Sigmoid colon (tissue), 7 donors: ENCODE data around the gene CFAP20DC. TPM values are rescaled to one million over a fixed set of nuclear protein-coding genes. Genes with fewer than 3 reads are reported as not detected.

Experiments used
- DNase-seq: peaks from one replicate; pipeline ENCODE4 v3.0.0-alpha.2; 2019
- H3K27ac ChIP-seq, 4 donors: fragments of 200-600 bp; sonication (generic); one replicate each; pipeline ENCODE4 v1.5.1; 2016 to 2019; ENCODE audit warnings: mild to moderate bottlenecking in 1 of 4
- H3K27me3 ChIP-seq, 3 donors: fragments of 200-600 bp; sonication (generic); one replicate each; pipeline ENCODE4 v1.5.1; 2019; ENCODE audit warnings: mild to moderate bottlenecking in 1 of 3
- H3K36me3 ChIP-seq, 4 donors: fragments of 200-600 bp; sonication (generic); one replicate each; pipeline ENCODE4 v1.5.1; 2016 to 2019
- H3K4me1 ChIP-seq, 4 donors: fragments of 200-600 bp; sonication (generic); one replicate each; pipeline ENCODE4 v1.5.1; 2017 to 2019
- H3K4me3 ChIP-seq, 4 donors: fragments of 200-600 bp; sonication (generic); one replicate each; pipeline ENCODE4 v1.5.1; 2017 to 2019; ENCODE audit warnings: mild to moderate bottlenecking in 2 of 4, moderate library complexity in 1 of 4
- H3K9me3 ChIP-seq, 4 donors: fragments of 200-600 bp in 3 of 4; sonication (generic) in 3 of 4; one replicate each; pipeline versions ENCODE4 v1.5.1 to v1.6.1; 2013 to 2019
- EP300 ChIP-seq, 4 donors: sonication (generic); formaldehyde crosslinking; IDR thresholded peaks; one replicate each; pipeline ENCODE4 v1.6.1; 2017; ENCODE audit warnings: antibody characterized with exemption in 4 of 4
- POLR2A ChIP-seq, 2 donors: fragments of 450-650 bp; IDR thresholded peaks; one replicate each; pipeline ENCODE4 v1.6.1; 2016; ENCODE audit warnings: antibody characterized with exemption in 2 of 2, mild to moderate bottlenecking in 2 of 2, moderate library complexity in 2 of 2
- POLR2AphosphoS5 ChIP-seq, 4 donors: sonication (generic); formaldehyde crosslinking; IDR thresholded peaks; one replicate each; pipeline ENCODE4 v1.6.1; 2017; ENCODE audit warnings: antibody characterized with exemption in 4 of 4
- WGBS, 2 donors: extraction: QIAGEN DNeasy Blood & Tissue Kit; methylation state at CpG; one replicate each; pipeline ENCODE4 v1.1.7; 2013; 5-methylcytosine and 5-hydroxymethylcytosine counted together
- intact Hi-C: fragments of 100-400 bp; cut with DNase I; formaldehyde crosslinking; loops from one replicate; pipeline ENCODE4 v1.15.1; 2023
- polyA plus RNA-seq, 3 donors: library from polyadenylated mRNA; stranded (reverse); fragments of 200-250 nt; gene quantifications; one replicate each; pipeline ENCODE4 v1.2.3, GENCODE V29; 2013
- total RNA-seq, 4 donors: library from RNA; depleted of rRNA; stranded (reverse); fragments of >200 nt; gene quantifications; one replicate each; pipeline ENCODE4 v1.1.0, GENCODE V29; 2016
- TF ChIP-seq, protein P1 (sequence below), 4 experiments: fragments of 450-650 bp in 3 of 4; fragments of 200-600 bp in 1 of 4; IDR thresholded peaks; one replicate each; pipeline ENCODE4 v1.5.1; 2016 to 2019; ENCODE audit warnings: antibody characterized with exemption in 4 of 4, mild to moderate bottlenecking in 3 of 4, moderate library complexity in 2 of 4
- donor health status: healthy with polysubstance abuse.
- donor health status: Bipolar disorder and iron deficiency.
- donor health status: healthy.

CFAP20DC gene
- total and polyA plus RNA-seq, 7 donors = under 0.01 to 0.83 (median 0.37) TPM; not detected in 1

GRCh38 chr3:58751882-58752567 lies 297.8 kb downstream of the CFAP20DC start:
- H3K36me3 ChIP-seq = no peaks in the 10 kb centered on the region
- 78 to 89% methylated on average over 3 of the region's 3 CpGs for WGBS, 2 donors
- H3K4me3 ChIP-seq = no peak overlapping the region
- DNase-seq = no peak
- H3K27me3 ChIP-seq = no peaks in the 10 kb centered on the region
- H3K27ac ChIP-seq = no peak overlapping the region
- no peak for TF ChIP-seq EP300 (IDR thresholded peaks at IDR 0.05)
- TF ChIP-seq, protein P1, sequence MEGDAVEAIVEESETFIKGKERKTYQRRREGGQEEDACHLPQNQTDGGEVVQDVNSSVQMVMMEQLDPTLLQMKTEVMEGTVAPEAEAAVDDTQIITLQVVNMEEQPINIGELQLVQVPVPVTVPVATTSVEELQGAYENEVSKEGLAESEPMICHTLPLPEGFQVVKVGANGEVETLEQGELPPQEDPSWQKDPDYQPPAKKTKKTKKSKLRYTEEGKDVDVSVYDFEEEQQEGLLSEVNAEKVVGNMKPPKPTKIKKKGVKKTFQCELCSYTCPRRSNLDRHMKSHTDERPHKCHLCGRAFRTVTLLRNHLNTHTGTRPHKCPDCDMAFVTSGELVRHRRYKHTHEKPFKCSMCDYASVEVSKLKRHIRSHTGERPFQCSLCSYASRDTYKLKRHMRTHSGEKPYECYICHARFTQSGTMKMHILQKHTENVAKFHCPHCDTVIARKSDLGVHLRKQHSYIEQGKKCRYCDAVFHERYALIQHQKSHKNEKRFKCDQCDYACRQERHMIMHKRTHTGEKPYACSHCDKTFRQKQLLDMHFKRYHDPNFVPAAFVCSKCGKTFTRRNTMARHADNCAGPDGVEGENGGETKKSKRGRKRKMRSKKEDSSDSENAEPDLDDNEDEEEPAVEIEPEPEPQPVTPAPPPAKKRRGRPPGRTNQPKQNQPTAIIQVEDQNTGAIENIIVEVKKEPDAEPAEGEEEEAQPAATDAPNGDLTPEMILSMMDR (IDR thresholded peaks at IDR 0.05) = no peak
- TF ChIP-seq POLR2A (IDR thresholded peaks at IDR 0.05) = no peak
- TF ChIP-seq POLR2AphosphoS5 (IDR thresholded peaks at IDR 0.05) = no peak
- no peaks in the 10 kb centered on the region for H3K4me1 ChIP-seq
- intact Hi-C loops = no loop called here
- no peaks in the 10 kb centered on the region for H3K9me3 ChIP-seq

- Histone ChIP-seq H3K27me3 (no peaks in the 10 kb centered on the region), H3K4me1 (no peaks in the 10 kb centered on the region), H3K27ac (no peak overlapping the region), H3K36me3 (no peaks in the 10 kb centered on the region), H3K4me3 (no peak overlapping the region), H3K9me3 (no peaks in the 10 kb centered on the region)
- 88 to 91% methylated on average over 4 of the region's 4 CpGs for WGBS, 2 donors
- DNase-seq = no peak
- TF ChIP-seq POLR2A (IDR thresholded peaks at IDR 0.05) = no peak
- TF ChIP-seq, protein P1 (IDR thresholded peaks at IDR 0.05) = no peak
- TF ChIP-seq POLR2AphosphoS5 (IDR thresholded peaks at IDR 0.05) = no peak
- no peak for TF ChIP-seq EP300 (IDR thresholded peaks at IDR 0.05)
- intact Hi-C loops = no loop called here
Measured at GRCh38 chr3:58751235-58751634, 298.6 kb downstream of the CFAP20DC start.

DNA sequence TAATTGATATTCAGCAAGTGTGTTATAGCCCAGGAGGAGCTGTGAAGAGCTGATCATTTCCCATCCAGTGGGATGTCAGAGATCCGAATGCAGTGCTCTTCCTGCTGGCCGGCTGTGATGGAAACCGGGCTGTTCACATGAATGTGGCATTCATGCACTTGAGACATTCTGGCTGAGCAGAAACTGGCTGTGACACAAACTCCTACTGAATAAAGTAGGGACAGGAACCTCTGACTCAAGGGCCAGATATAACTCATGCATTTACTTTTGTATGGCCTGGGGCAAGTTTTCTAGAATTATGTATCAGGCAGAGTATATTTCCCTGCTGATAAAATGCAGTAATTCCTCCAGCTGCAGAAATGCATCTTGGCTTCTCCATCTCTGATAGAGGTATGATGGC lies 299.9 kb downstream of the CFAP20DC start:
- intact Hi-C loops = no loop called here
- H3K9me3 ChIP-seq = no peaks in the 10 kb centered on the region
- no peak overlapping the region for H3K4me3 ChIP-seq
- H3K4me1 ChIP-seq = no peaks in the 10 kb centered on the region
- WGBS, 2 donors = 74 to 89% methylated on average over 3 of the region's 3 CpGs
- no peaks in the 10 kb centered on the region for H3K36me3 ChIP-seq
- no peaks in the 10 kb centered on the region for H3K27me3 ChIP-seq
- no peak overlapping the region for H3K27ac ChIP-seq
- no peak for DNase-seq
- no peak for TF ChIP-seq POLR2AphosphoS5 (IDR thresholded peaks at IDR 0.05)
- no peak for TF ChIP-seq EP300 (IDR thresholded peaks at IDR 0.05)
- TF ChIP-seq, protein P1 (IDR thresholded peaks at IDR 0.05) = no peak
- TF ChIP-seq POLR2A (IDR thresholded peaks at IDR 0.05) = no peak

GRCh38 chr3:58748024-58748423 lies 301.8 kb downstream of the CFAP20DC start:
- TF ChIP-seq POLR2AphosphoS5 (IDR thresholded peaks at IDR 0.05) (no peak), EP300 (IDR thresholded peaks at IDR 0.05) (no peak), POLR2A (IDR thresholded peaks at IDR 0.05) (no peak)
- TF ChIP-seq, protein P1 (IDR thresholded peaks at IDR 0.05) = no peak
- WGBS, 2 donors = 36 to 57% methylated on average over 4 of the region's 4 CpGs
- intact Hi-C loops = no loop called here
- no peaks in the 10 kb centered on the region for H3K9me3 ChIP-seq
- no peak overlapping the region for H3K4me3 ChIP-seq
- H3K27me3 ChIP-seq = no peaks in the 10 kb centered on the region
- DNase-seq = no peak
- no peaks in the 10 kb centered on the region for H3K4me1 ChIP-seq
- no peak overlapping the region for H3K27ac ChIP-seq
- no peaks in the 10 kb centered on the region for H3K36me3 ChIP-seq

DNA sequence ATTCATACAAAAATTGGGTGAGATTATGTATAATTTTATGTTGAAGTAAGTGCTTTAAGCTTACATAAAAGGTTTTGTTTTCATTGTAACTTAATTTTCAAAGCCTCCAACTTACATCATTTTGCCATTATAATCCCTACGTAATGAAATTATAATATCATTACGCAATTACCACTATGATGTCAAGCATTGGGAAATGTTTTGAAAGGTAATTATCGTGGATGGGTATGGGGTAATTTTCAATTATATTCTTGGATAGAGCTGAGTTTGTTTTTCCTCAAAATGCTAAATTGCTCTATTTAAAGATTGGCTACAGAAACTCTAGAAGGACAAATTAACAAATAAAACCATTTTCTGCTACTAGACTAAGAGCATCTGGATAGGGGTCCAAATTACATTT lies 303.1 kb downstream of the CFAP20DC start:
- intact Hi-C loops = no loop called here
- Histone ChIP-seq H3K27me3 (no peaks in the 10 kb centered on the region), H3K36me3 (no peaks in the 10 kb centered on the region), H3K27ac (no peak overlapping the region), H3K4me3 (no peak overlapping the region), H3K9me3 (no peaks in the 10 kb centered on the region), H3K4me1 (no peaks in the 10 kb centered on the region)
- no peak for DNase-seq
- TF ChIP-seq POLR2AphosphoS5 (IDR thresholded peaks at IDR 0.05) (no peak), EP300 (IDR thresholded peaks at IDR 0.05) (no peak), POLR2A (IDR thresholded peaks at IDR 0.05) (no peak)
- TF ChIP-seq, protein P1 (IDR thresholded peaks at IDR 0.05) = no peak
- WGBS, 2 donors = 93 to 96% methylated on average over 3 of the region's 3 CpGs
